ENCODE data around the gene RPAP3. TPM values are rescaled to one million over a fixed set of nuclear protein-coding genes. Genes with fewer than 3 reads are reported as not detected.
A peak's percentile ranks its signal among the peaks of the same experiment; 100 is the strongest.

The RPAP3 gene
- total RNA-seq, 1 experiment from 2014 or later: 48.9 TPM

GRCh38 chr12:47753021-47754001 lies 47.5 kb upstream of the RPAP3 start:
- Mint-ChIP-seq H3K27me3 (ENCODE audit: low read depth) (no peaks in the 10 kb centered on the region; the same call in none of the 2 replicates), H3K36me3 (ENCODE audit: insufficient read depth in 1 of 3, low read depth in 3 of 3) (peaks cover 0 to 8% (median 6%) of the 10 kb centered on the region in 3 experiments; a peak in 5 of 7 replicates), H3K27ac (peak overlapping the region; percentile 78 to 96 (median 96); a peak in 6 of 7 replicates), H3K4me1 (peaks cover 23 to 30% of the 10 kb centered on the region in 2 experiments), H3K4me3 (0 out of 5 replicates have a peak overlapping the region, but pooled peaks of 1 of the 2 experiments have one; percentile 53), H3K9me3 (no peaks in the 10 kb centered on the region)
- Histone ChIP-seq H3K4me1 (ENCODE audit: insufficient read depth, low read length) (peaks cover 23% of the 10 kb centered on the region), H3K79me2 (ENCODE audit: insufficient read depth, low read length) (no peaks in the 10 kb centered on the region), H2BK120ac (ENCODE audit: low read depth, low read length, poor library complexity, severe bottlenecking) (no peak overlapping the region), H3K23me2 (ENCODE audit: insufficient read length, low read depth, low read length, poor library complexity, severe bottlenecking) (no peaks in the 10 kb centered on the region), H2BK20ac (ENCODE audit: low read depth, low read length, poor library complexity, severe bottlenecking) (no peak overlapping the region), H3K9ac (ENCODE audit: extremely low read depth, insufficient read length, low read length) (no peak overlapping the region), H2BK5ac (ENCODE audit: insufficient read length, low read length) (no peak overlapping the region), H3K27me3 (ENCODE audit: insufficient read depth, low read length) (no peaks in the 10 kb centered on the region), H4K20me1 (ENCODE audit: control insufficient read depth, insufficient read depth, insufficient read length) (no peaks in the 10 kb centered on the region), H4K8ac (replicated peaks; ENCODE audit: insufficient read length, low read depth, low read length) (no peak overlapping the region), H3K9me3 (ENCODE audit: control insufficient read depth, low read depth, low read length) (no peaks in the 10 kb centered on the region), H2BK12ac (ENCODE audit: insufficient read length, low read depth, low read length) (no peak overlapping the region), H3K14ac (ENCODE audit: insufficient read depth, low read length) (peak overlapping the region; percentile 60; the same call in 1 of the 2 replicates), H3T11ph (ENCODE audit: low read length) (no peak overlapping the region), H3K23ac (ENCODE audit: insufficient read length, low read depth, low read length) (no peak overlapping the region), H3K56ac (ENCODE audit: insufficient read length, low read depth, low read length) (no peak overlapping the region), H3K18ac (ENCODE audit: insufficient read length, low read depth, low read length) (no peak overlapping the region), H3K27ac (ENCODE audit: insufficient read length, low read depth, low read length) (peak overlapping the region; percentile 63), H3K79me1 (ENCODE audit: insufficient read depth, low read depth, low read length, poor library complexity, severe bottlenecking) (no peaks in the 10 kb centered on the region), H2AK5ac (ENCODE audit: insufficient read length, low read length) (no peak overlapping the region), H2BK15ac (ENCODE audit: low read depth, low read length) (no peak overlapping the region), H3K4me2 (ENCODE audit: insufficient read depth, insufficient read length, low read length) (no peak overlapping the region), H4K91ac (ENCODE audit: insufficient read length, low read depth, low read length) (peak overlapping the region; percentile 47), H3K4ac (ENCODE audit: low read depth, low read length) (no peak overlapping the region), H4K5ac (ENCODE audit: insufficient read length, low read depth, low read length) (no peak overlapping the region), H2AFZ (ENCODE audit: low read length) (no peak overlapping the region)
- WGBS (ENCODE audit: extremely low coverage, insufficient read length, low lambda C conversion rate): no CpG with 5 or more reads among the region's 11 CpGs
- DNase-seq: peak; percentile 94
- no peak for TF ChIP-seq CTCF (conservative IDR thresholded peaks at IDR 0.05)

Data from H9 (cell line).